CD4-positive, alpha-beta memory T cell (primary cell): Measurements from ENCODE around the gene LIPC. TPM values are rescaled to one million over a fixed set of nuclear protein-coding genes. Genes with fewer than 3 reads are reported as not detected.

Experiments
- CTCF ChIA-PET: fragments of 350-600 bp; sonication (Branson Sonifier 250); formaldehyde crosslinking; loops from one replicate; lab custom pipeline; 2021; ENCODE audit warnings: inconsistent platforms; ENCODE audit not compliant: partially characterized antibody; lab: Charles Lee
- POLR2A ChIA-PET: fragments of 350-600 bp; sonication (Branson Sonifier 250); formaldehyde crosslinking; loops from one replicate; lab custom pipeline; 2021; ENCODE audit not compliant: partially characterized antibody; lab: Charles Lee
- DNase-seq, 5 donors: peaks; one replicate each; pipeline versions ENCODE4 v3.0.0 to v3.0.0-alpha.2; 2020 to 2022; ENCODE audit warnings: mixed read lengths in 1 of 5
- H3K27ac ChIP-seq: one replicate; pipeline ENCODE4 v1.7.0; 2013; ENCODE audit warnings: low read depth, low read length
- H3K27me3 ChIP-seq: 2 replicates; pipeline ENCODE4 v1.7.0; 2013; ENCODE audit warnings: mild to moderate bottlenecking, low read length, moderate library complexity; ENCODE audit not compliant: insufficient read depth
- H3K36me3 ChIP-seq: 2 replicates; pipeline ENCODE4 v1.7.0; 2013; ENCODE audit warnings: mild to moderate bottlenecking, low read length, moderate library complexity; ENCODE audit not compliant: insufficient read depth
- H3K4me1 ChIP-seq: 2 replicates; pipeline ENCODE4 v1.7.0; 2013; ENCODE audit warnings: mild to moderate bottlenecking, low read length, moderate library complexity; ENCODE audit not compliant: insufficient read depth
- H3K4me3 ChIP-seq, 2 donors: one replicate each; pipeline ENCODE4 v1.7.0; 2013; ENCODE audit warnings: low read length in 2 of 2, mild to moderate bottlenecking in 1 of 2
- H3K9me3 ChIP-seq, 2 donors: one replicate each; pipeline ENCODE4 v1.7.0; 2013; ENCODE audit warnings: low read length in 2 of 2, control low read depth in 1 of 2; ENCODE audit not compliant: control insufficient read depth in 1 of 2
- H3K27ac Mint-ChIP-seq, 7 donors: one replicate each; pipeline ENCODE4 v1.8.0; 2020 to 2021; ENCODE audit warnings: mixed read lengths in 7 of 7, mild to moderate bottlenecking in 6 of 7, inconsistent platforms in 3 of 7, moderate library complexity in 3 of 7
- H3K27me3 Mint-ChIP-seq, 2 donors: one replicate each; pipeline ENCODE4 v1.8.0; 2020 to 2021; ENCODE audit warnings: mixed read lengths in 2 of 2
- H3K36me3 Mint-ChIP-seq, 2 donors: one replicate each; pipeline ENCODE4 v1.8.0; 2020 to 2021; ENCODE audit warnings: mixed read lengths in 2 of 2, inconsistent platforms in 1 of 2, mild to moderate bottlenecking in 1 of 2
- H3K4me1 Mint-ChIP-seq, 4 donors: one replicate each; pipeline ENCODE4 v1.8.0; 2020 to 2021; ENCODE audit warnings: mixed read lengths in 4 of 4, mild to moderate bottlenecking in 1 of 4
- H3K4me3 Mint-ChIP-seq, 8 donors: one replicate each; pipeline ENCODE4 v1.8.0; 2020 to 2021; ENCODE audit warnings: mixed read lengths in 8 of 8, mild to moderate bottlenecking in 7 of 8, moderate library complexity in 6 of 8, inconsistent platforms in 3 of 8
- H3K9me3 Mint-ChIP-seq, 8 donors: one replicate each; pipeline ENCODE4 v1.8.0; 2020 to 2021; ENCODE audit warnings: mixed read lengths in 8 of 8, mild to moderate bottlenecking in 5 of 8, inconsistent platforms in 3 of 8, moderate library complexity in 1 of 8
- intact Hi-C: fragments of 100-400 bp; cut with micrococcal nuclease; formaldehyde crosslinking; loops from one replicate; pipeline ENCODE4 v1.15.1; 2023
- polyA plus RNA-seq, 2 donors: library from polyadenylated mRNA; unstranded; fragments of 300-500 nt; fragmentation: Illumina TruSeq; gene quantifications; one replicate each; pipeline ENCODE4 v1.2.3, GENCODE V29; 2021
- total RNA-seq, 2 experiments: library from RNA; stranded (reverse); gene quantifications; one replicate each; pipeline ENCODE4 v1.2.3, GENCODE V29; 2021

The LIPC gene
- total and polyA plus RNA-seq, 4 experiments from 2014 or later = 0.25 to 2.4 (median 0.41) TPM; not detected in 1

DNA sequence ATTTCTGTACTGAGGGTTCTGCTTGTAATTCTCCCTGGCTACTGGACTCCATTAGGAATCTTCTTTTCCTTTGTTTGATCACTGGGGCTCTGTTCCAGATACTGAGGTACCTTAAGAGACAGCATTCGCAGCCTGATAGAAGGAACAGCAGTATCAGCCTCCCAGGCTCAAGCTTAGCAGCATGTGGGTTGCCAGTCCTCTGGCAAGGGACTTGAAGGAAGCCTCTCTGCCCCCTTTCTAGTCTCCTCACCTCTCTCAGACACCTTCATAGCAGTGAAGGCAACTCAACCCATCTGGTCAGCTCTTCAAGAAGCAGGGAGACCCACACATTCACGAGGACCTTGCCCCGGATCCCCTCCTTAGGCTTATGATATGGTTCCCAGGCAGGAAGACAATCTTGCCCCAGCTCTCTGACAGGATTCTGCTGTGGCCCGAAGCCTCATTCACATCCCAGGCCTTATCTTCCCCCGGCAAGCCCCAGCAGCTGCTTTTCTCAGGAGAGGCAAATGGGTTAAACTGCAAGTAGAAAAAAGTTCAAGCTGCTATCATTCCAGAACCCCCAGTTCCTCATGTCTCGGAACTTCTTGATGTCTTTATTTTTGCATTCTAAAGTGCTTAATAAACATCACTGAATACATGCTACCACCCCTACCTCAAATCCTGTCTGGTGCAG, 153.1 kb downstream of the LIPC start:
- POLR2A ChIA-PET = interaction anchor here (1.1 kb wide), 1 partner anchor 16 kb away, joined by 3 read pairs; no protein-coding TSS in a partner anchor
- Histone ChIP-seq H3K27me3 (no peaks in the 10 kb centered on the region), H3K4me1 (peaks cover 12% of the 10 kb centered on the region), H3K36me3 (no peaks in the 10 kb centered on the region), H3K4me3 (no peak overlapping the region), H3K9me3 (no peaks in the 10 kb centered on the region), H3K27ac (no peak overlapping the region)
- CTCF ChIA-PET = interaction anchor here (1.1 to 1.4 kb wide), 2 partner anchors 43 to 357 kb away, joined by 3 read pairs; no protein-coding TSS in a partner anchor
- peaks cover 0 to 5% of the 10 kb centered on the region in 2 donors for H3K36me3 Mint-ChIP-seq
- H3K27me3 Mint-ChIP-seq = peaks cover 3 to 5% of the 10 kb centered on the region in 2 donors
- intact Hi-C loops = no loop called here
- H3K4me3 Mint-ChIP-seq = peak overlapping the region in 1 of 8 donors; percentile 5
- peak overlapping the region in 2 of 7 donors; percentile 11 to 34 for H3K27ac Mint-ChIP-seq
- H3K4me1 Mint-ChIP-seq = peaks cover 4 to 11% (median 5%) of the 10 kb centered on the region in 4 donors
- peaks cover 0 to 20% (median 8%) of the 10 kb centered on the region in 8 donors for H3K9me3 Mint-ChIP-seq
- DNase-seq = no peak

- CTCF ChIA-PET = interaction anchor here (1.4 kb wide), 1 partner anchor 42 kb away, joined by 3 read pairs; no protein-coding TSS in a partner anchor
- H3K27me3 Mint-ChIP-seq = peaks cover 3 to 5% of the 10 kb centered on the region in 2 donors
- H3K36me3 Mint-ChIP-seq = peaks cover 0 to 6% of the 10 kb centered on the region in 2 donors
- H3K4me3 Mint-ChIP-seq = peak overlapping the region in 1 of 8 donors; percentile 3
- peaks cover 12% of the 10 kb centered on the region for H3K4me1 ChIP-seq
- no peaks in the 10 kb centered on the region for H3K27me3 ChIP-seq
- no peak overlapping the region for H3K27ac ChIP-seq
- H3K4me1 Mint-ChIP-seq = peaks cover 5 to 11% (median 9%) of the 10 kb centered on the region in 4 donors
- POLR2A ChIA-PET = no interaction called here
- intact Hi-C loops = no loop called here
- no peaks in the 10 kb centered on the region for H3K36me3 ChIP-seq
- no peaks in the 10 kb centered on the region for H3K9me3 ChIP-seq
- H3K4me3 ChIP-seq = no peak overlapping the region
- no peak for DNase-seq
- peak overlapping the region in 3 of 7 donors; percentile 50 to 68 (median 58) for H3K27ac Mint-ChIP-seq
- H3K9me3 Mint-ChIP-seq = peaks cover 0 to 20% (median 8%) of the 10 kb centered on the region in 8 donors
Observed at GRCh38 chr15:58585693-58586443, 154.1 kb downstream of the LIPC start.

DNA sequence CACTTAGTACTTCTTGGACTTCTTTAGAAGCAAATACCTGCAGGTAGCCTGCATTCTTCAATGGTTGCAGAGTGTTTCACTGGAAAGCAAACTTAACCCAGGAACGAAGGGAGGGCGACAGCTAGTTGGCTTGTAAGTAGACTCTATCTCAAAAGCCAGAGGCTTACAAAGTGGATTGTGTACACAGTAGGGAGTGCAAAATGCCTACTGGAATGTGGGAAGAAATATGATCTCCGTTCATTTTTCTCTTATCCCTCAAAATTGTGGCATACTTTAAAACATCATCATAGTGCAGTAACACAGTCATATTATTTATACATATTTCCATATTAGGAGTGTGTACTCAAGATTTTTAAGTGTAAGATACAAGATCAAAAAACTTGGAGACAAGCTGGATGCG, 155.7 kb downstream of the LIPC start:
- Histone ChIP-seq H3K27me3 (no peaks in the 10 kb centered on the region), H3K9me3 (no peaks in the 10 kb centered on the region), H3K4me3 (no peak overlapping the region), H3K36me3 (no peaks in the 10 kb centered on the region), H3K27ac (no peak overlapping the region), H3K4me1 (peaks cover 12% of the 10 kb centered on the region)
- Mint-ChIP-seq H3K4me3 (no peak overlapping the region), H3K27ac (no peak overlapping the region), H3K9me3 (peaks cover 0 to 20% (median 8%) of the 10 kb centered on the region in 8 donors), H3K4me1 (peaks cover 5 to 11% (median 9%) of the 10 kb centered on the region in 4 donors), H3K27me3 (peaks cover 2 to 3% of the 10 kb centered on the region in 2 donors), H3K36me3 (peaks cover 3 to 7% of the 10 kb centered on the region in 2 donors)
- CTCF ChIA-PET = no interaction called here
- POLR2A ChIA-PET = interaction anchor here (0.7 kb wide), 1 partner anchor 112 kb away, joined by 3 read pairs; no protein-coding TSS in a partner anchor
- intact Hi-C loops = no loop called here
- no peak for DNase-seq

DNA sequence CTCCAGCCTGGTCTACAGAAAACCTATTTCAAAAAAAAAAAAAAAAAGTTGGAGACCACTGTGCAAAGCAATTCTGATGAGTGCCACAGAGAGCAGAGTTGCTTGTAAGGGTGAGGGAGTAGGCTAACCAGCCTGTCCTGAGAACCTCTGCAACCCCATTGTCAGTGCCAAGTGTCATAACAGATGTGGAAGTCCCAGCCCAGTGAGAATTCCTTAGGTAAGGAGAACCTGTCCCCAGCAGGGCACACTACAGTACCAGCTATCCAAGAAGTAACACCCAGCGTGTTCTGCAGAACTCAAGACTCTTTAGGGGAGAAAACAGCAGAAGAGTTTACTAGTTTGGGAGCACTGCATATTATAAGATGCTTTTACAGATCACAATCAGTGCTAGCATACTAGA, 156.3 kb downstream of the LIPC start:
- intact Hi-C loops = no loop called here
- POLR2A ChIA-PET = interaction anchor here (0.7 kb wide), 1 partner anchor 112 kb away, joined by 3 read pairs; no protein-coding TSS in a partner anchor

DNA sequence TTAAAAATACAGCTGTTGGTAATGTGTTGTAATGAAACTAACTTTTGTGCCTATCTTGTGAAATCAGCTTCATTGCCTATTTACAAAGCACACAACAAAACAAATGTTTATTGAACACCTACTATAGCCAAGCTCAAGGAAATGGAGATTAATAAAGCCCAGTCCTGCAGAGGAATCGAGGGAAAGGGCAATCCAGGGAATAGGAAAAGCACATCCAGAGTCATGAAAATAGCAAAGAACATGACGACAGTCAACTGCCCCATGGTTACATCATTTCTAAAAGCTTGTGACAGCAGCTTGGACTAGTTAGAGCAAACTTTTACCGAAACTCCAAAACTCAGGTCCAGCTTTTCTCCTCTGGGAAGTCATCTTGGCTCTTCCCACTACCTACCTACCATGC, 157.3 kb downstream of the LIPC start:
- Histone ChIP-seq H3K4me1 (peaks cover 12% of the 10 kb centered on the region), H3K36me3 (no peaks in the 10 kb centered on the region), H3K4me3 (no peak overlapping the region), H3K27ac (no peak overlapping the region), H3K27me3 (no peaks in the 10 kb centered on the region), H3K9me3 (no peaks in the 10 kb centered on the region)
- peaks cover 7 to 10% of the 10 kb centered on the region in 2 donors for H3K36me3 Mint-ChIP-seq
- intact Hi-C loops = no loop called here
- ChIA-PET POLR2A (interaction anchor here (0.8 to 1.0 kb wide), 2 partner anchors 14 to 39 kb away, joined by 3 to 5 read pairs; no protein-coding TSS in a partner anchor), CTCF (interaction anchor here (0.7 to 0.9 kb wide), 2 partner anchors 14 to 120 kb away, joined by 4 to 5 read pairs; no protein-coding TSS in a partner anchor)
- H3K27me3 Mint-ChIP-seq = peaks cover 0 to 2% of the 10 kb centered on the region in 2 donors
- no peak overlapping the region for H3K4me3 Mint-ChIP-seq
- peaks cover 0 to 6% (median 1%) of the 10 kb centered on the region in 8 donors for H3K9me3 Mint-ChIP-seq
- H3K4me1 Mint-ChIP-seq = peaks cover 5 to 11% (median 9%) of the 10 kb centered on the region in 4 donors
- DNase-seq = no peak
- H3K27ac Mint-ChIP-seq = no peak overlapping the region

More for the DNA sequence above, 156.3 kb downstream of the LIPC start:
- Histone ChIP-seq H3K27ac (no peak overlapping the region), H3K9me3 (no peaks in the 10 kb centered on the region), H3K4me3 (no peak overlapping the region), H3K36me3 (no peaks in the 10 kb centered on the region), H3K27me3 (no peaks in the 10 kb centered on the region), H3K4me1 (peaks cover 12% of the 10 kb centered on the region)
- CTCF ChIA-PET = interaction anchor here (0.7 to 0.9 kb wide), 2 partner anchors 13 to 184 kb away, joined by 3 to 4 read pairs; no protein-coding TSS in a partner anchor
- Mint-ChIP-seq H3K27me3 (peaks cover 2 to 3% of the 10 kb centered on the region in 2 donors), H3K9me3 (peaks cover 0 to 15% (median 6%) of the 10 kb centered on the region in 8 donors), H3K36me3 (peaks cover 3 to 7% of the 10 kb centered on the region in 2 donors), H3K4me3 (no peak overlapping the region), H3K4me1 (peaks cover 5 to 11% (median 9%) of the 10 kb centered on the region in 4 donors), H3K27ac (no peak overlapping the region)
- DNase-seq = no peak

- Mint-ChIP-seq H3K4me1 (peaks cover 5 to 9% (median 7%) of the 10 kb centered on the region in 4 donors), H3K27ac (peak overlapping the region in 3 of 7 donors; percentile 17 to 73 (median 34)), H3K27me3 (no peaks in the 10 kb centered on the region), H3K4me3 (no peak overlapping the region), H3K36me3 (peaks cover 13 to 16% of the 10 kb centered on the region in 2 donors), H3K9me3 (no peaks in the 10 kb centered on the region)
- CTCF ChIA-PET = no interaction called here
- Histone ChIP-seq H3K36me3 (no peaks in the 10 kb centered on the region), H3K27me3 (no peaks in the 10 kb centered on the region), H3K27ac (no peak overlapping the region), H3K4me3 (no peak overlapping the region), H3K9me3 (no peaks in the 10 kb centered on the region), H3K4me1 (peaks cover 7% of the 10 kb centered on the region)
- DNase-seq = no peak
- POLR2A ChIA-PET = no interaction called here
- intact Hi-C loops = no loop called here
Observed at GRCh38 chr15:58590236-58590635, 158.4 kb downstream of the LIPC start.
